ELF-1 (cell line): ENCODE measurements around the gene KLRK1.
"Not testable (repeated sequence)": the region's sequence is repeated elsewhere in the genome, so short reads cannot be mapped to it uniquely, and the experiment has no call there.

ENCODE experiments used
- DNase-seq: peaks from one replicate; pipeline ENCODE4 v3.0.0-alpha.2; 2016; ENCODE audit warnings: low read depth, low spot score

Gene KLRK1

DNA sequence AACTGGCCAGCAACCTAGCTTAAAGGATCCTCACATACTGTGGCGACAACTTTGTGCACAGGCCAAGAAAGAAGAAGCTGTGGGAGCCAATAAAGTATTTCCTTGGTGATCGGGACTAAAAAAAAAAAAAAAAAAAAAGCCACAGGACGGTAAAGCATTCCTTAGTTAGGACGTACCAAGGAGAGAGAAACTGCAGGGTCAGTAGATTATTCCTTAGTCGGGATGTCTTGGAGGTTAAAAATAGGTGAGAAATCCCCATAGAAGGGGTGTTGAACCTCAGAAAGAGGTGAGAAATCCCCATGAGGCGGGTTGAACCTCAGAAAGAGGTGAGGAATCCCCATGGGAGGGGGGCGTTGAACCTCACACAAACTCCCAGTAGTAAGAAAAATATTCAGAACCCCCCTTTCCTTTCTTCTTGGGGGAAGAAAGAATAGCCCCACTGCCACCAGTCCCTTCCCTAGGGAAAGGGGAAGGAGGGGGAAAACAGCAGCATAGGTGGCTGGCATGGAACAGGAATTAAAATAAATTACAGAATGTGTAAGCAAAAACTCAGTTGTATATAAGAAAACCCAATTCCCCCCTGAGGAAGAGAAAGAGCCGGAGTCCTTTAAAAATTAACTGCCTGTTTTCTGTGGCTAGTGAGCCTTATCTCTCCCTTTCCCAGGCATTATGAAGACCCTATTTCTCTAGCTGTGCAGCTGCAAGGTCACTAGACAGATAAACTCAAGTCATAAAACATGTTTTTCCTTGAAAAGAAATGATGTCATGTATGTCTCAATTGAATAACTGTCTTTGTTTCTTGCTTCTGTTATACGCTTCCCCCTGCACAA is 26.8 kb downstream of the KLRK1 start:
- DNase-seq: peak; percentile 14

DNA sequence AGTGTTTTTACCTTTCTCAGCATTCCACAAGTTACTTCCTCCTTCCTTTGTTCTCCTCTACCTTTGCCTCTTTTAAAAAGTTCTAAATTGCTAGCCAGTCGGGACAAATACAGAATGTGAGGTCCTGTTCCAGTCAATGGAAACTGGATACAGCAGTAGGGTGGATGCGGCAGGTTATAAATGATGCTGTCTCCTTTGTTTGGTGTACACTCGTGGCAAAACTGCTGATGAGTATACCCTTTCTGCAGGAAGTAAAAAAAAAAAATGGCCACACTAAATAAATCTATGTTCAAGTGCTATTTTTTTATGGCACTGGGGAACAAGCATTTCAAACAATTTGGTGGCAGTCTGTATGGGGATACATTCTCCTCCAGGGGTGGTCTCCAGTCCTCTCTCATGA is 27.5 kb downstream of the KLRK1 start:
- no peak for DNase-seq

- DNase-seq: peak; percentile 16
Measured at GRCh38 chr12:10361622-10362021, 28.2 kb downstream of the KLRK1 start.

DNA sequence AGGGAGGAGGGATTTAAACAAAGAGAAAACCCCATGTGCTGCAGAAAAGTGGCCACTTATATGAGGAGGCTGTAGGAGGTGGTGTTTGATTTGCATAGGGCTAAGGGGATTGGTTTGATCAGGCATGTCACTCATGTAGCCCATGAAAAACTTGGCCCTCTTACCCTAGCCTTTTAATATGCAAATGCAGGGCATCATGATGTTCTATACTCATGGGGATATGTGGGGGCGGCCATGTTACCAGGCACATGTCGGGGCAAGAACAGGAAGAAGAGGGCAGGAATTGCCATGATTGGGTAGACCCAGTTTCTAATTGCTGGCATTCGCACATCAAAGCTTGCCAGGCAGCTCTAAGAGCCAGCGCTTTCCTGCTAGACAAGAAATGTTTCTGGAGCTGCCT is 28.8 kb downstream of the KLRK1 start:
- peak; percentile 27 for DNase-seq

GRCh38 chr12:10358969-10359368 is 30.9 kb downstream of the KLRK1 start:
- no peak for DNase-seq

DNA sequence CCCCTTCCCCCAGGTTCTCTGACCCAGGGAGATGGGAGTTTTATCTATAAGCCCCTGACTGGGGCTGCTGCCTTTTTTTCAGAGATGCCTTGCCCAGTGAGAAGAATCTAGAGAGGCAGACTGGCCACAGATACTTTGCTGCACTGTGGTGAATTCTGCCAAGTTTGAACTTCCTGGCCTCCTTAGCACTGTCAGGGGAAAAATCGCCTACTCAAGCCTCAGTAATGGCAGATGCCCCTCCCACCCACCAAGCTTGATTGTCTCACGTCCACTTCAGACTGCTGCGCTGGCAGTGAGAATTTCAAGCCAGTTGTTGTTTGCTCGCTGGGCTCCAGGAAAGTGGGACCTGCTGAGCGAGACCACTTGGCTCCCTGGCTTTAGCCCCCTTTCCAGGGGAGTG is 31.7 kb downstream of the KLRK1 start:
- DNase-seq: no peak

DNA sequence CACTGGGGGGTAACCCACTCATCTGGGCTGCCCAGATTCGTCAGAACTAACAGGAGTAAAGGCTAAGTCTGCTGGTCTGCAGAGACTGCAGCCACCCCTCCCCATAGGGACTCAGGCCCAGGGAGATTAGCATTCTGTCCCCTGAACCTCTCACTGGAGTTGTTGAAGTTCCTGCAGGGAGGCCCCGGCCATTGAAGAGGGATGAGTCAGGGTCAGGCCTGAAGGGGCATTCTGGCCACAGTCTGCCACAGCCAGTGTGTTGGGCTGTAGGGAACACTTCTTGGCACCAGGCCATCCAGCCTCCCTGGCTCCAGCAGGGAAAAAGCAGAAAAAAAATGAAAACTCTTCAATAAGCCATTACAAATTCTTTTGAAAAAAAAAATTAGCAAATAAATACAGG is 35.3 kb downstream of the KLRK1 start:
- no peak for DNase-seq

DNA sequence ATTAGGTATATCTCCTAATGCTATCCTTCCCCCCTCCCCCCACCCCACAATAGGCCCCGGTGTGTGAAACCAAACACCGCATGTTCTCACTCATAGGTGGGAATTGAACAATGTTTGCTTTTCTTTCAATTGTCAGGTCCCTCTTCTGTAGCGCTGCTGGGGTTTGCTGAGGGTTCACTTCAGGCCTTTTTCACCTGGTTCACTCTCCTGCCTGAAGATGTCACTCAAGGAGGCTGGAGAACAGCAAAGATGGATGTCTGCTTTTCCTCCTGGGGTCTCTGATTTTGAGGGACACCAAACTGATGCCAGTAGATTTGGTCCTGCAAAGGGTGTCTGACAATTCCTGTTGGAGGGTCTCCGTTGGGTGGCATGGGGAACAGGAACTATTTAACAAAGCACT is 35.8 kb downstream of the KLRK1 start:
- no peak for DNase-seq

- DNase-seq: not testable (repeated sequence)
Measured at GRCh38 chr12:10351457-10351856, 38.4 kb downstream of the KLRK1 start.

DNA sequence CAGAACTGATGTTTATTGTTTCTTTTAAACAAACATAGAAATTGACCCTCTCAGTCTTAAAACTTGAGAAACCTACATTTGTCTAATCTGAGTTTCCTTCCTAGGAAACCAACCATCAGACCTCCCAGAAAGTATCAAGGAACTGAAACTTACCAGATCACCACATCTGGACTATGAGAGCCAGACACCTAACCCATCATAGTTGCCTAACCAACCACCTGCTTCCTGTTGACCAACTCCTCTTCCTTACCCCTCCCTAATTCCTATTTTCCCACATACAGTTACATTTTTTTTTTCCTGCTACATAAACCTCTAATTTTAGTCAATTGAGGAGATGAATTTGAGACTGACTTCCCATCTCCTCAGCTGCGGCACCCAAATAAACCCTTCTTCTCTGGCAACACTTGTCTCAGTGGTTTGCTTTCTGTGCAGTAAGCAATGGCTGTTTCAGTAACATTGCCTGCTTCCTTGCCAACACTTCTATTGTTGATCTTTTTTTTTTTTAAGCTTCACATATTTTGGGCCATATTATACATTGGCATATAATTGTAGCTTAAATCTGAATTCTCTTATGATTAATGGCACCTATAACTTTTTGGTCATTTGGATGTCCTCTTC is 47.8 kb downstream of the KLRK1 start:
- no peak for DNase-seq

DNA sequence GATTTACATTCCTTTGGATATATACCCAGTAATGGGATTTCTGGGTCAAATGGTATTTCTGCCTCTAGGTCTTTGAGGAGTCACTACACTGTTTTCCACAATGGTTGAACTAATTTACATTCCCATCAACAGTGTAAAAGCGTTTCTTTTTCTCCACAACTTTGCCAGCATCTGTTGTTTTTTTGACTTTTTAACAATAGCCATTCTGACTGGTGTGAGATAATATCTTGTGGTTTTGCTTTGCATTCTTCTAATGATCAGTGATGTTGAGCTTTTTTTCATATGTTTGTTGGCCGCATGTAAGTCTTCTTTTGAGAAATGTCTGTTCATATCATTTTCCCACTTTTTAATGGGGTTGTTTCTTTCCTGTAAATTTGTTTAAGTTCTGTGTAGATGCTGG is 48.9 kb downstream of the KLRK1 start:
- not testable (repeated sequence) for DNase-seq

GRCh38 chr12:10339053-10339840 is 50.6 kb downstream of the KLRK1 start:
- peak; percentile 31 for DNase-seq

DNA sequence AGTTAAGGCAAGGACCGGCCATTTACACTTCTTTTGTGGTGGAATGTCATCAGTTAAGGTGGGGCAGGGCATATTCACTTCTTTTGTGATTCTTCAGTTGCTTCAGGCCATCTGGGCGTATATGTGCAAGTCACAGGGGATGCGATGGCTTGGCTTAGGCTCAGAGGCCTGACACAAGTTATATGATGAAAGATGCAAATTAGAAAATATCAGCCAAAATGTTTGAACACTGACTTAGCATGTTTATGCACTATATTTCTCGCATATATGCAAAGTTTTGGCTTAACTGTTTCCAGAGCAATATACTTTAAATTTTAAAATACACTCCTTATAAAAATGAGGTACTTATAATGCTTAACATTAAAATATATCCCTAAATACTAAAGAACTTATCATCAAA is 51.4 kb downstream of the KLRK1 start:
- not testable (repeated sequence) for DNase-seq

DNA sequence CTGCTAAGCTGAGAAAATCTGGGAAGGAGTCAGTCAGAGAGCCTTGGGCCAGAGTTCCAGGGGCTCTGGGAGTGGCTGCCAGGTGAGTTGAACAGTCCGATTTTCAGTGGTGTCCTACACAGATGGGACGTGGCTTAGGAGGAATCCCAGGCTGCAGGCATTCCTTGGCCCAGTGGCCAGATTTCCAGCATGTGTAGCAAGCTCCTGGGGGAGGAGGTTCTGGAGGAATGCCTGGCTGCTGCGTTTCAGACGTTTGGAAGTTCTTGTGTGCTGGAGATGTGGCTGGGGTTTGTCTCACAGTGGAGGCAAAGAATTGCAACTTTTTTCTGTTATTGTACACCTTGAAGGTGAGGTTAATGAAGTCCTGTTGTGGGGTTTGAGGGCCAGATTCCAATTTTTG is 53.6 kb downstream of the KLRK1 start:
- DNase-seq: not testable (repeated sequence)

DNA sequence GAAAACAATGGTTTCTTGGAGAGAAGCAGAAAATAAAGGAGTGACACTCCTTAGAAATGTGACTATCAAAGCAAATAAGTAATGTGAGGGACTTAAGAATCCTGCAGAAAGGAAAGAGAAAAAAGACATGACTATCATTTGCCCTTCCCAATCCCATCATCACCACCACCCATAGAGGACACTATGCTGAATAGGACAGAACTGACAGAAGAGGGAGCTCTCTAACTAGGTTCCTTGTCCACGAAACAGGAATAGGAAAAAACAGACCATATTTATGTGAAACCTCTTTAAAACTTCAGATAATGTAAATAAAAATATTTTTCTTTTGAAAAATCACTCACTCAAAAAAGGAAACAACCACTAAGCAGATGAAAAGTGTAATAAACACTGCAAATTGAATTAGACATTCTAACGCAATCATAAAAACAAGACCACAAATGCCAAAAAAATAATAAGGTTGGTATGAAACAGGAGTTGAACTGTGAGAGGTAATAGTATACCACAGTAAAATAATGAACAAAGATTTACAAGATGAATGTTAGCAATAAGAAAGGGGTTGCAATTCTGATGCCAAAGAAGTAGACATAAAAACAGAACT is 58.1 kb downstream of the KLRK1 start:
- peak; percentile 10 for DNase-seq

- not testable (repeated sequence) for DNase-seq
Measured at GRCh38 chr12:10328691-10329090, 61.1 kb downstream of the KLRK1 start.
